WTC11 (cell line): ENCODE results near the gene CACNA2D1. TPM values are rescaled to one million over a fixed set of nuclear protein-coding genes. Genes with fewer than 3 reads are reported as not detected.

Experiments
- ATAC-seq: fragments of 200-7000 bp; cut with Tn5 transposase; 2 replicates; pipeline ENCODE4 v1.10.0; 2021; ENCODE audit warnings: mild to moderate bottlenecking, moderate library complexity
- CTCF ChIA-PET: fragments of 300-600 bp; sonication (Branson Sonifier 250); formaldehyde crosslinking; loops from one replicate; lab custom pipeline; 2021; ENCODE audit warnings: antibody characterized with exemption; lab: Charles Lee
- POLR2A ChIA-PET: fragments of 350-600 bp; sonication (Branson Sonifier 250); formaldehyde crosslinking; loops from one replicate; lab custom pipeline; 2021; ENCODE audit warnings: antibody characterized with exemption; lab: Charles Lee
- DNase-seq: peaks from one replicate; pipeline ENCODE4 v3.0.0; 2021; ENCODE audit warnings: low spot score
- H3K27ac Mint-ChIP-seq: 2 replicates; pipeline ENCODE4 v1.8.0; 2021; ENCODE audit warnings: mixed read lengths
- H3K27me3 Mint-ChIP-seq: 2 replicates; pipeline ENCODE4 v1.8.0; 2021; ENCODE audit warnings: low read depth, mild to moderate bottlenecking, moderate library complexity, mixed read lengths
- H3K36me3 Mint-ChIP-seq: 2 replicates; pipeline ENCODE4 v1.8.0; 2021; ENCODE audit warnings: mixed read lengths
- H3K4me1 Mint-ChIP-seq: 2 replicates; pipeline ENCODE4 v1.8.0; 2022; ENCODE audit warnings: mixed read lengths
- H3K4me3 Mint-ChIP-seq: 2 replicates; pipeline ENCODE4 v1.8.0; 2021; ENCODE audit warnings: mild to moderate bottlenecking, moderate library complexity, mixed read lengths
- H3K9me3 Mint-ChIP-seq: 2 replicates; pipeline ENCODE4 v1.8.0; 2021; ENCODE audit warnings: mixed read lengths
- ATF1 ChIP-seq: sonication (generic); formaldehyde crosslinking; IDR thresholded peaks from 2 replicates; pipeline ENCODE4 v1.8.1; 2023; ENCODE audit warnings: mild to moderate bottlenecking, moderate library complexity, missing genetic modification reagents
- CBFB ChIP-seq: sonication (generic); formaldehyde crosslinking; IDR thresholded peaks from 2 replicates; pipeline ENCODE4 v1.8.1; 2022; ENCODE audit warnings: mild to moderate bottlenecking, low read depth, missing genetic modification reagents
- CREB1 ChIP-seq: sonication (generic); formaldehyde crosslinking; IDR thresholded peaks from 2 replicates; pipeline ENCODE4 v1.8.0; 2023; ENCODE audit warnings: mild to moderate bottlenecking, missing genetic modification reagents
- GABPB1 ChIP-seq: sonication (generic); formaldehyde crosslinking; IDR thresholded peaks from 2 replicates; pipeline ENCODE4 v1.8.1; 2023; ENCODE audit warnings: mild to moderate bottlenecking, missing genetic modification reagents
- GRHL2 ChIP-seq: fragments of 250-450 bp; sonication (Bioruptor Pico); IDR thresholded peaks from 2 replicates; pipeline ENCODE4 v1.8.0; 2022; ENCODE audit warnings: mild to moderate bottlenecking, moderate library complexity; ENCODE audit not compliant: insufficient replicate concordance, severe bottlenecking
- GTF2I ChIP-seq: fragments of 250-450 bp; sonication (Bioruptor Pico); conservative IDR thresholded peaks from 2 replicates; pipeline ENCODE4 v1.4.0; 2021; ENCODE audit warnings: mild to moderate bottlenecking
- JAZF1 ChIP-seq: fragments of 250-450 bp; sonication (Bioruptor Pico); IDR thresholded peaks from 2 replicates; pipeline ENCODE4 v1.9.0; 2021; ENCODE audit warnings: moderate library complexity, mild to moderate bottlenecking, inconsistent platforms
- KAT7 ChIP-seq: sonication (generic); formaldehyde crosslinking; IDR thresholded peaks from 2 replicates; pipeline ENCODE4 v1.8.1; 2023; ENCODE audit warnings: missing genetic modification reagents, mild to moderate bottlenecking, borderline replicate concordance
- NFYB ChIP-seq: sonication (generic); formaldehyde crosslinking; conservative IDR thresholded peaks from 2 replicates; pipeline ENCODE4 v1.8.0; 2022; ENCODE audit warnings: low read depth, missing genetic modification reagents
- NR2C2 ChIP-seq: sonication (generic); formaldehyde crosslinking; IDR thresholded peaks from 2 replicates; pipeline ENCODE4 v1.8.0; 2022; ENCODE audit warnings: mild to moderate bottlenecking, missing genetic modification reagents
- RELA ChIP-seq: sonication (generic); formaldehyde crosslinking; IDR thresholded peaks from 2 replicates; pipeline ENCODE4 v1.8.1; 2022; ENCODE audit warnings: missing genetic modification reagents, mild to moderate bottlenecking, borderline replicate concordance
- TCF7 ChIP-seq: sonication (generic); formaldehyde crosslinking; IDR thresholded peaks from 2 replicates; pipeline ENCODE4 v1.8.0; 2022; ENCODE audit warnings: mild to moderate bottlenecking, low read depth, missing genetic modification reagents, moderate library complexity
- TEAD1 ChIP-seq: sonication (generic); formaldehyde crosslinking; IDR thresholded peaks from 2 replicates; pipeline ENCODE4 v1.8.0; 2022; ENCODE audit warnings: mild to moderate bottlenecking, missing genetic modification reagents
- ZNF138 ChIP-seq: sonication (generic); formaldehyde crosslinking; conservative IDR thresholded peaks from 2 replicates; pipeline ENCODE4 v1.8.1; 2022; ENCODE audit warnings: mild to moderate bottlenecking, moderate library complexity, missing genetic modification reagents
- ZNF219 ChIP-seq: sonication (generic); formaldehyde crosslinking; IDR thresholded peaks from 2 replicates; pipeline ENCODE4 v1.8.0; 2023; ENCODE audit warnings: missing genetic modification reagents, mild to moderate bottlenecking, borderline replicate concordance
- ZNF317 ChIP-seq: sonication (generic); formaldehyde crosslinking; IDR thresholded peaks from 2 replicates; pipeline ENCODE4 v1.8.1; 2023; ENCODE audit warnings: low read depth, mild to moderate bottlenecking, moderate library complexity, missing genetic modification reagents, borderline replicate concordance
- total RNA-seq: library from RNA; stranded (reverse); gene quantifications from 3 replicates; pipeline ENCODE4 v1.2.3, GENCODE V29; 2021
- TF ChIP-seq, protein P1 (sequence below): sonication (generic); formaldehyde crosslinking; IDR thresholded peaks from 2 replicates; pipeline ENCODE4 v1.8.1; 2022; ENCODE audit warnings: low read depth, mild to moderate bottlenecking, moderate library complexity, missing genetic modification reagents, borderline replicate concordance
- TF ChIP-seq, protein P2 (sequence below): sonication (generic); formaldehyde crosslinking; IDR thresholded peaks from 2 replicates; pipeline ENCODE4 v1.8.1; 2022; ENCODE audit warnings: mild to moderate bottlenecking, moderate library complexity, missing genetic modification reagents
- TF ChIP-seq, protein P3 (sequence below): sonication (generic); formaldehyde crosslinking; conservative IDR thresholded peaks from 2 replicates; pipeline ENCODE4 v1.8.1; 2023; ENCODE audit warnings: mild to moderate bottlenecking, low read depth, missing genetic modification reagents, moderate library complexity
- TF ChIP-seq, protein P4 (sequence below): fragments of 250-450 bp; sonication (Bioruptor Pico); IDR thresholded peaks from 2 replicates; pipeline ENCODE4 v1.9.0; 2021; ENCODE audit warnings: moderate library complexity, mild to moderate bottlenecking, inconsistent platforms, borderline replicate concordance
- TF ChIP-seq, protein P5 (sequence below): sonication (generic); formaldehyde crosslinking; conservative IDR thresholded peaks from 2 replicates; pipeline ENCODE4 v1.8.1; 2022; ENCODE audit warnings: mild to moderate bottlenecking, missing genetic modification reagents
- TF ChIP-seq, protein P6 (sequence below): sonication (generic); formaldehyde crosslinking; IDR thresholded peaks from 2 replicates; pipeline ENCODE4 v1.8.1; 2023; ENCODE audit warnings: mild to moderate bottlenecking, missing genetic modification reagents
- TF ChIP-seq, protein P7 (sequence below): sonication (generic); formaldehyde crosslinking; IDR thresholded peaks from 2 replicates; pipeline ENCODE4 v1.8.1; 2023; ENCODE audit warnings: mild to moderate bottlenecking, moderate library complexity, missing genetic modification reagents
- TF ChIP-seq, protein P8 (sequence below): fragments of 250-450 bp; sonication (Bioruptor Pico); IDR thresholded peaks from 2 replicates; pipeline ENCODE4 v1.9.0; 2021; ENCODE audit warnings: mild to moderate bottlenecking

CACNA2D1 gene
- total RNA-seq, 1 experiment from 2014 or later, result 33.3 TPM

DNA sequence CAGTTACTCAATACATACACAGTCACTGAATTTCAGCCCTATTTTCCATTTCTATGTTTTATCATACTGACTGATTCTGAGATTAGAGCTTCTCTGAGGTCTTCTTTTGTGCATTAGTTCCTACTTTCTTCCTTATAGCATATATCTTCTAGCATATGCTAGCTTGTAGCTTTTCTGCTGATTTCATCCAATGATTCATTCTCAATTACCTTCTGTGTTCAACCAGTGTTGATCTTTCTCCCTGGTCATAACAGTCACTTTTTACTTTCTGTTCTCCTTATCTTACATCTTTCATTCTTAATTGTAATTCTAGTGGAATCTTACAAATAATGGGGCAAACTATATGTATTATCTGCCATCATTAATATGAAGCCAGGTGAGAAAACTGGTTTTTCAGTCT, 514.2 kb downstream of the CACNA2D1 start:
- ChIA-PET POLR2A (no interaction called here), CTCF (no interaction called here)
- no peak for ATAC-seq

DNA sequence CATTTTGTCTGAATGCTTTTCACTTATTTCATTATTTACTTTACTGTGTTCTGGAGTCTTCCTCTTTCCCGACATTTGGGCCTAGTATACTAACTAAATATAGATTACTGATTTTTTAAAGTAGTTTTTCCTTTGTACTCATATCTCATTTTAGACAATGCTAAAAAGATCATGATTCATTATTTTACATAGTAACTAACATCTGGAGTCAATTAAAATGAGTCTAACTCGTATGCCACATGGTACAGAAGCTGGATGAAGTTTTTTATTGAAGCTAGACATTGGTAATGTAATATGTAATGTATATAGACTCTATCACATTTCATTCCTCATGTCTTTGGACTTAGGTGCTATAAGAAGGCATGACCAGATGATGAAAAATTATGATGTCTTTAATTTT, 517.4 kb downstream of the CACNA2D1 start:
- H3K9me3 Mint-ChIP-seq, result peaks cover 3% of the 10 kb centered on the region; the same call in 1 of the 2 replicates
- CTCF ChIA-PET, result no interaction called here
- peaks cover 17% of the 10 kb centered on the region for H3K4me1 Mint-ChIP-seq
- ATAC-seq (no peak), DNase-seq (no peak)
- no peak overlapping the region for H3K4me3 Mint-ChIP-seq
- POLR2A ChIA-PET, result no interaction called here
- H3K36me3 Mint-ChIP-seq, result no peaks in the 10 kb centered on the region
- no peak overlapping the region for H3K27ac Mint-ChIP-seq
- TF ChIP-seq TEAD1 (no peak), GRHL2 (CRISPR knock-in tag) (no peak), RELA (CRISPR knock-in tag) (no peak), ZNF138 (CRISPR knock-in tag) (no peak), ATF1 (CRISPR knock-in tag) (no peak), KAT7 (no peak)
- TF ChIP-seq, protein P1, sequence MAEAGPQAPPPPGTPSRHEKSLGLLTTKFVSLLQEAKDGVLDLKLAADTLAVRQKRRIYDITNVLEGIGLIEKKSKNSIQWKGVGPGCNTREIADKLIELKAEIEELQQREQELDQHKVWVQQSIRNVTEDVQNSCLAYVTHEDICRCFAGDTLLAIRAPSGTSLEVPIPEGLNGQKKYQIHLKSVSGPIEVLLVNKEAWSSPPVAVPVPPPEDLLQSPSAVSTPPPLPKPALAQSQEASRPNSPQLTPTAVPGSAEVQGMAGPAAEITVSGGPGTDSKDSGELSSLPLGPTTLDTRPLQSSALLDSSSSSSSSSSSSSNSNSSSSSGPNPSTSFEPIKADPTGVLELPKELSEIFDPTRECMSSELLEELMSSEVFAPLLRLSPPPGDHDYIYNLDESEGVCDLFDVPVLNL (CRISPR knock-in tag), result no peak
- TF ChIP-seq, protein P2, sequence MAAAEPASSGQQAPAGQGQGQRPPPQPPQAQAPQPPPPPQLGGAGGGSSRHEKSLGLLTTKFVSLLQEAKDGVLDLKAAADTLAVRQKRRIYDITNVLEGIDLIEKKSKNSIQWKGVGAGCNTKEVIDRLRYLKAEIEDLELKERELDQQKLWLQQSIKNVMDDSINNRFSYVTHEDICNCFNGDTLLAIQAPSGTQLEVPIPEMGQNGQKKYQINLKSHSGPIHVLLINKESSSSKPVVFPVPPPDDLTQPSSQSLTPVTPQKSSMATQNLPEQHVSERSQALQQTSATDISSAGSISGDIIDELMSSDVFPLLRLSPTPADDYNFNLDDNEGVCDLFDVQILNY (CRISPR knock-in tag), result no peak
- TF ChIP-seq, all 79 proteins: peak for 0
- no peaks in the 10 kb centered on the region for H3K27me3 Mint-ChIP-seq

More for the DNA sequence above, 514.2 kb downstream of the CACNA2D1 start:
- no peak for TF ChIP-seq GABPB1 (CRISPR knock-in tag)
- TF ChIP-seq, protein P3, sequence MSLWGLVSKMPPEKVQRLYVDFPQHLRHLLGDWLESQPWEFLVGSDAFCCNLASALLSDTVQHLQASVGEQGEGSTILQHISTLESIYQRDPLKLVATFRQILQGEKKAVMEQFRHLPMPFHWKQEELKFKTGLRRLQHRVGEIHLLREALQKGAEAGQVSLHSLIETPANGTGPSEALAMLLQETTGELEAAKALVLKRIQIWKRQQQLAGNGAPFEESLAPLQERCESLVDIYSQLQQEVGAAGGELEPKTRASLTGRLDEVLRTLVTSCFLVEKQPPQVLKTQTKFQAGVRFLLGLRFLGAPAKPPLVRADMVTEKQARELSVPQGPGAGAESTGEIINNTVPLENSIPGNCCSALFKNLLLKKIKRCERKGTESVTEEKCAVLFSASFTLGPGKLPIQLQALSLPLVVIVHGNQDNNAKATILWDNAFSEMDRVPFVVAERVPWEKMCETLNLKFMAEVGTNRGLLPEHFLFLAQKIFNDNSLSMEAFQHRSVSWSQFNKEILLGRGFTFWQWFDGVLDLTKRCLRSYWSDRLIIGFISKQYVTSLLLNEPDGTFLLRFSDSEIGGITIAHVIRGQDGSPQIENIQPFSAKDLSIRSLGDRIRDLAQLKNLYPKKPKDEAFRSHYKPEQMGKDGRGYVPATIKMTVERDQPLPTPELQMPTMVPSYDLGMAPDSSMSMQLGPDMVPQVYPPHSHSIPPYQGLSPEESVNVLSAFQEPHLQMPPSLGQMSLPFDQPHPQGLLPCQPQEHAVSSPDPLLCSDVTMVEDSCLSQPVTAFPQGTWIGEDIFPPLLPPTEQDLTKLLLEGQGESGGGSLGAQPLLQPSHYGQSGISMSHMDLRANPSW (CRISPR knock-in tag), result no peak
- TF ChIP-seq, protein P4, sequence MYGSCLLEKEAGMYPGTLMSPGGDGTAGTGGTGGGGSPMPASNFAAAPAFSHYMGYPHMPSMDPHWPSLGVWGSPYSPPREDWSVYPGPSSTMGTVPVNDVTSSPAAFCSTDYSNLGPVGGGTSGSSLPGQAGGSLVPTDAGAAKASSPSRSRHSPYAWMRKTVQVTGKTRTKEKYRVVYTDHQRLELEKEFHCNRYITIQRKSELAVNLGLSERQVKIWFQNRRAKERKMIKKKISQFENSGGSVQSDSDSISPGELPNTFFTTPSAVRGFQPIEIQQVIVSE, result no peak
- TF ChIP-seq, protein P5, sequence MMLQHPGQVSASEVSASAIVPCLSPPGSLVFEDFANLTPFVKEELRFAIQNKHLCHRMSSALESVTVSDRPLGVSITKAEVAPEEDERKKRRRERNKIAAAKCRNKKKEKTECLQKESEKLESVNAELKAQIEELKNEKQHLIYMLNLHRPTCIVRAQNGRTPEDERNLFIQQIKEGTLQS (CRISPR knock-in tag), result no peak
- TF ChIP-seq, protein P6, sequence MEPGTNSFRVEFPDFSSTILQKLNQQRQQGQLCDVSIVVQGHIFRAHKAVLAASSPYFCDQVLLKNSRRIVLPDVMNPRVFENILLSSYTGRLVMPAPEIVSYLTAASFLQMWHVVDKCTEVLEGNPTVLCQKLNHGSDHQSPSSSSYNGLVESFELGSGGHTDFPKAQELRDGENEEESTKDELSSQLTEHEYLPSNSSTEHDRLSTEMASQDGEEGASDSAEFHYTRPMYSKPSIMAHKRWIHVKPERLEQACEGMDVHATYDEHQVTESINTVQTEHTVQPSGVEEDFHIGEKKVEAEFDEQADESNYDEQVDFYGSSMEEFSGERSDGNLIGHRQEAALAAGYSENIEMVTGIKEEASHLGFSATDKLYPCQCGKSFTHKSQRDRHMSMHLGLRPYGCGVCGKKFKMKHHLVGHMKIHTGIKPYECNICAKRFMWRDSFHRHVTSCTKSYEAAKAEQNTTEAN (CRISPR knock-in tag), result no peak
- no peak for TF ChIP-seq ATF1 (CRISPR knock-in tag)
- TF ChIP-seq, protein P7, sequence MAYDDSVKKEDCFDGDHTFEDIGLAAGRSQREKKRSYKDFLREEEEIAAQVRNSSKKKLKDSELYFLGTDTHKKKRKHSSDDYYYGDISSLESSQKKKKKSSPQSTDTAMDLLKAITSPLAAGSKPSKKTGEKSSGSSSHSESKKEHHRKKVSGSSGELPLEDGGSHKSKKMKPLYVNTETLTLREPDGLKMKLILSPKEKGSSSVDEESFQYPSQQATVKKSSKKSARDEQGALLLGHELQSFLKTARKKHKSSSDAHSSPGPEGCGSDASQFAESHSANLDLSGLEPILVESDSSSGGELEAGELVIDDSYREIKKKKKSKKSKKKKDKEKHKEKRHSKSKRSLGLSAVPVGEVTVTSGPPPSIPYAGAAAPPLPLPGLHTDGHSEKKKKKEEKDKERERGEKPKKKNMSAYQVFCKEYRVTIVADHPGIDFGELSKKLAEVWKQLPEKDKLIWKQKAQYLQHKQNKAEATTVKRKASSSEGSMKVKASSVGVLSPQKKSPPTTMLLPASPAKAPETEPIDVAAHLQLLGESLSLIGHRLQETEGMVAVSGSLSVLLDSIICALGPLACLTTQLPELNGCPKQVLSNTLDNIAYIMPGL (CRISPR knock-in tag), result no peak
- no peak for TF ChIP-seq NR2C2 (CRISPR knock-in tag)
- TF ChIP-seq, protein P8, sequence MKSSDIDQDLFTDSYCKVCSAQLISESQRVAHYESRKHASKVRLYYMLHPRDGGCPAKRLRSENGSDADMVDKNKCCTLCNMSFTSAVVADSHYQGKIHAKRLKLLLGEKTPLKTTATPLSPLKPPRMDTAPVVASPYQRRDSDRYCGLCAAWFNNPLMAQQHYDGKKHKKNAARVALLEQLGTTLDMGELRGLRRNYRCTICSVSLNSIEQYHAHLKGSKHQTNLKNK, result no peak
- TF ChIP-seq CBFB (CRISPR knock-in tag), result no peak
- TF ChIP-seq ZNF317 (CRISPR knock-in tag), result no peak
- TF ChIP-seq CREB1 (CRISPR knock-in tag), result no peak
- TF ChIP-seq JAZF1 (CRISPR knock-in tag), result no peak
- no peak for TF ChIP-seq GTF2I
- TF ChIP-seq ZNF219, result no peak
- TF ChIP-seq TCF7 (CRISPR knock-in tag), result no peak
- TF ChIP-seq NFYB (CRISPR knock-in tag), result no peak
- H3K4me3 Mint-ChIP-seq, result no peak overlapping the region
- DNase-seq, result no peak
- no peaks in the 10 kb centered on the region for H3K27me3 Mint-ChIP-seq
- peaks cover 3% of the 10 kb centered on the region; the same call in 1 of the 2 replicates for H3K9me3 Mint-ChIP-seq
- no peak overlapping the region for H3K27ac Mint-ChIP-seq
- H3K4me1 Mint-ChIP-seq, result peaks cover 10% of the 10 kb centered on the region
- H3K36me3 Mint-ChIP-seq, result no peaks in the 10 kb centered on the region
